ENCODE measurements around the gene FBXL7. TPM values are rescaled to one million over a fixed set of nuclear protein-coding genes. Genes with fewer than 3 reads are reported as not detected.

The FBXL7 gene
- total RNA-seq, 1 experiment from 2014 or later = not detected

DNA sequence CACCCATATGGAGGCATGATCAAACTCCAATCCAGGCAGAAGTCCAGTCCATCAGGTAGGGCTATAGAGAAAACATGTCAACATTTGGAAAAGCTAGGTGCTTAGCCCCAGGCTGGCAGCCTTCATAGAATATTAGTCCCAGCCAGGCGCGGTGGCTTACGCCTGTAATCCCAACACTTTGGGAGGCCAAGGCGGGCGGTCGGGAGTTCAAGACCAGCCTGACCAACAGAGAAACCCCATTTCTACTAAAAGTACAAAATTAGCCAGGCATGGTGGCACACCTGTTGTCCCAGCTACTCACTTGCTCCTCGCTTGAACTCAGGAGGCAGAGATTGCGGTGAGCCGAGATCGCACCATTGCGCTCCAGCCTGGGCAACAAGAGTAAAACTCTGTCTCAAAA is 393.9 kb downstream of the FBXL7 start:
- TF ChIP-seq, protein P1, sequence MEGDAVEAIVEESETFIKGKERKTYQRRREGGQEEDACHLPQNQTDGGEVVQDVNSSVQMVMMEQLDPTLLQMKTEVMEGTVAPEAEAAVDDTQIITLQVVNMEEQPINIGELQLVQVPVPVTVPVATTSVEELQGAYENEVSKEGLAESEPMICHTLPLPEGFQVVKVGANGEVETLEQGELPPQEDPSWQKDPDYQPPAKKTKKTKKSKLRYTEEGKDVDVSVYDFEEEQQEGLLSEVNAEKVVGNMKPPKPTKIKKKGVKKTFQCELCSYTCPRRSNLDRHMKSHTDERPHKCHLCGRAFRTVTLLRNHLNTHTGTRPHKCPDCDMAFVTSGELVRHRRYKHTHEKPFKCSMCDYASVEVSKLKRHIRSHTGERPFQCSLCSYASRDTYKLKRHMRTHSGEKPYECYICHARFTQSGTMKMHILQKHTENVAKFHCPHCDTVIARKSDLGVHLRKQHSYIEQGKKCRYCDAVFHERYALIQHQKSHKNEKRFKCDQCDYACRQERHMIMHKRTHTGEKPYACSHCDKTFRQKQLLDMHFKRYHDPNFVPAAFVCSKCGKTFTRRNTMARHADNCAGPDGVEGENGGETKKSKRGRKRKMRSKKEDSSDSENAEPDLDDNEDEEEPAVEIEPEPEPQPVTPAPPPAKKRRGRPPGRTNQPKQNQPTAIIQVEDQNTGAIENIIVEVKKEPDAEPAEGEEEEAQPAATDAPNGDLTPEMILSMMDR (IDR thresholded peaks at IDR 0.05; ENCODE audit: unreplicated experiment) = no peak
- CTCF ChIA-PET = no interaction called here
- intact Hi-C loops (cut with micrococcal nuclease) = no loop called here
- H3K27me3 Mint-ChIP-seq (ENCODE audit: insufficient read depth, unreplicated experiment) = no peaks in the 10 kb centered on the region
- no peaks in the 10 kb centered on the region for H3K4me1 Mint-ChIP-seq (ENCODE audit: insufficient read depth, unreplicated experiment)
- no peak overlapping the region for H3K27ac Mint-ChIP-seq (ENCODE audit: low read depth, unreplicated experiment)
- no peak overlapping the region for H3K4me3 Mint-ChIP-seq (ENCODE audit: unreplicated experiment)
- no peaks in the 10 kb centered on the region for H3K36me3 Mint-ChIP-seq (ENCODE audit: insufficient read depth, unreplicated experiment)
- POLR2A ChIA-PET = no interaction called here
- DNase-seq (ENCODE audit: unreplicated experiment) = no peak
- BruUV-seq (replicated peaks) = no TSS peak
- H3K9me3 Mint-ChIP-seq (ENCODE audit: unreplicated experiment) = no peaks in the 10 kb centered on the region

DNA sequence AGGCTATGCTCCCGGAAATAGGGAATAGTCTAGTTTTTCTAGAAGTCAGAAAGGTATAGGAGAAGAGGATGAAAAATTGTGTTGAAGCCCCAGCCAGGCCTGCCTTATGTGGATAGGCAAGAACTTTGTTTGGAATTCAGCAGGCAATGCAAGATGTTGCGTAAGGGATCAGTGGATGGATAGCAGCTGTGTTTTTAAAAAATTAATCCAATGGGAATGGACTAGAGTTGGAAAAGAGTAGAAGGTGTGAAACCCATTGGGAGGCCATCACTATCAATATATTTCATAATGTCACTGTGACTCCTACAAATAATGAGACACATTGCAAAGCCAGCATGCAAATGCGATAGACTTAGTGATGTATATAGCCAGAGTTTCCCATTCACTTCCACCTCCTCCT is 397.7 kb downstream of the FBXL7 start:
- CTCF ChIA-PET = no interaction called here
- Mint-ChIP-seq H3K9me3 (ENCODE audit: unreplicated experiment) (no peaks in the 10 kb centered on the region), H3K4me3 (ENCODE audit: unreplicated experiment) (no peak overlapping the region), H3K4me1 (ENCODE audit: insufficient read depth, unreplicated experiment) (no peaks in the 10 kb centered on the region), H3K27me3 (ENCODE audit: insufficient read depth, unreplicated experiment) (no peaks in the 10 kb centered on the region), H3K36me3 (ENCODE audit: insufficient read depth, unreplicated experiment) (no peaks in the 10 kb centered on the region), H3K27ac (ENCODE audit: low read depth, unreplicated experiment) (no peak overlapping the region)
- POLR2A ChIA-PET = no interaction called here
- BruUV-seq (replicated peaks) = no TSS peak
- intact Hi-C loops (cut with micrococcal nuclease) = no loop called here
- DNase-seq (ENCODE audit: unreplicated experiment) = no peak
- TF ChIP-seq, protein P1 (IDR thresholded peaks at IDR 0.05; ENCODE audit: unreplicated experiment) = no peak

DNA sequence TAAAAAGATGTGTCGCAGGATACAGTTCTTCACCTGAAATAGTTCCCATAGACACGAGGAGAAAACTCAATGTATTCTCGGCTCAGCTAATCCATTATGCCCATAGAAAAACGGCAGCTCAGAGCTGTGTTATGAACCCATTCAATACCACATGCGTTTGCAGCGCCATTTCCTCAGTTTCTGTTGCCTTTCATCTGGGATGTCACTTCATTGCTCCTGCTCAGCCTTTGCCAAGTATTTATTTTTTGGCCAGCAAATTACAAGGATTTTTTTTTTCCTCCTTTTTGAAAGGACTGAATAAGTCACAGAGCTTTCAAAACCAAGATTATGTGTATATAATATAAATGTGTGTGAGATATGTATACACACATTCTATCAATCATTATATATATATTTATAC is 398.7 kb downstream of the FBXL7 start:
- intact Hi-C loops (cut with micrococcal nuclease) = no loop called here
- H3K27ac Mint-ChIP-seq (ENCODE audit: low read depth, unreplicated experiment) = no peak overlapping the region
- no peaks in the 10 kb centered on the region for H3K27me3 Mint-ChIP-seq (ENCODE audit: insufficient read depth, unreplicated experiment)
- ChIA-PET POLR2A (interaction anchor here (0.6 kb wide), 1 partner anchor 167 kb away, joined by 3 read pairs; no protein-coding TSS in a partner anchor), CTCF (interaction anchor here (0.5 kb wide), 1 partner anchor 614 kb away, joined by 3 read pairs; no protein-coding TSS in a partner anchor)
- no peaks in the 10 kb centered on the region for H3K36me3 Mint-ChIP-seq (ENCODE audit: insufficient read depth, unreplicated experiment)
- no TSS peak for BruUV-seq (replicated peaks)
- no peaks in the 10 kb centered on the region for H3K4me1 Mint-ChIP-seq (ENCODE audit: insufficient read depth, unreplicated experiment)
- H3K9me3 Mint-ChIP-seq (ENCODE audit: unreplicated experiment) = no peaks in the 10 kb centered on the region
- TF ChIP-seq, protein P1 (IDR thresholded peaks at IDR 0.05; ENCODE audit: unreplicated experiment) = no peak
- no peak for DNase-seq (ENCODE audit: unreplicated experiment)
- no peak overlapping the region for H3K4me3 Mint-ChIP-seq (ENCODE audit: unreplicated experiment)

DNA sequence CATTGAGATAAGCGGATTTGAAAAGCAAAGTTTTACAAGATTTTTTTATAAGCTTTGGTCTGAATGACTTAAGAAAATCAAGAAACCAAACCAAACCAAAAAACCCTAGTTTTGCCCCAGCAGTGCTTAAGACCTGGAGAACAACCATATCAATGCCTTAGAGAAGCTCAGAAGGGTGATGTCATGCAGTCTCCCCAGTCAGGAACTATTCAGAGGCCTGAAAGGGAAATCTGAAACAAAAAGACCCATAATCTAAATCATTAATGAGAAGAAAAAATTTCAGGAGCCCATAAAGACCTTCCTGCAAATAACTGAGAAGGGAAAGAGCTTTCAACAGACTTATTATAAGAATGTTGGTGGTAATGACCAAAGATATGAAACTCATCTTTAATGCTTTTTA is 399.5 kb downstream of the FBXL7 start:
- POLR2A ChIA-PET = no interaction called here
- CTCF ChIA-PET = interaction anchor here (0.6 to 0.7 kb wide), 2 partner anchors 72 to 78 kb away, joined by 3 to 4 read pairs; no protein-coding TSS in a partner anchor
- Mint-ChIP-seq H3K36me3 (ENCODE audit: insufficient read depth, unreplicated experiment) (no peaks in the 10 kb centered on the region), H3K27ac (ENCODE audit: low read depth, unreplicated experiment) (no peak overlapping the region), H3K4me3 (ENCODE audit: unreplicated experiment) (no peak overlapping the region), H3K27me3 (ENCODE audit: insufficient read depth, unreplicated experiment) (no peaks in the 10 kb centered on the region), H3K4me1 (ENCODE audit: insufficient read depth, unreplicated experiment) (no peaks in the 10 kb centered on the region), H3K9me3 (ENCODE audit: unreplicated experiment) (no peaks in the 10 kb centered on the region)
- DNase-seq (ENCODE audit: unreplicated experiment) = no peak
- intact Hi-C loops (cut with micrococcal nuclease) = no loop called here
- BruUV-seq (replicated peaks) = no TSS peak
- TF ChIP-seq, protein P1 (IDR thresholded peaks at IDR 0.05; ENCODE audit: unreplicated experiment) = no peak
